ENCODE results near the gene RAB7A. TPM values are rescaled to one million over a fixed set of nuclear protein-coding genes. Genes with fewer than 3 reads are reported as not detected.
A peak's percentile ranks its signal among the peaks of the same experiment; 100 is the strongest.

RAB7A gene
- total RNA-seq, 1 experiment from 2014 or later, result 83.8 TPM

DNA sequence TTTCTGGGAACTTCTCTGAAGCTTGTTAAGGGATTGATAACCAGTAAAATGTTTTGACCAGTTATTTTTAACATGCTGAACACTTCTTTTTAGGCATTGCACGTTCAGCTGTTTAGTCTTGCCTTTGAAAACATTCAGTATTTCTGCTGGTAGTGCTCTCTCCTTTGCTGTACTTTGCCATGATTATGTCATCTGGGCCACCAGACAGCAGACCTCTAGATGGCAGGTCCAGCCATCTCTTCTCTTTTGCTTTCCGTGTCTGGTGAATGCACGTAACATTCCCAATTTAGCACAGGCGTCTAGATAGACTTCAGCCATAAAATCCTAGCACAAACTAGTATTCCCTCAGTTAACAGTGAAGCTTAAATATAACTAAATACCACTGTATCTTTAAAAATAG is 57.8 kb downstream of the RAB7A start:
- Histone ChIP-seq H3K36me3 (peaks cover 3% of the 10 kb centered on the region; the same call in 1 of the 2 replicates), H3K9me3 (replicated peaks) (no peaks in the 10 kb centered on the region), H3K4me1 (peaks cover 20% of the 10 kb centered on the region), H3K27me3 (no peaks in the 10 kb centered on the region), H3K4me3 (no peak overlapping the region), H3K27ac (no peak overlapping the region)
- DNase-seq, result no peak

DNA sequence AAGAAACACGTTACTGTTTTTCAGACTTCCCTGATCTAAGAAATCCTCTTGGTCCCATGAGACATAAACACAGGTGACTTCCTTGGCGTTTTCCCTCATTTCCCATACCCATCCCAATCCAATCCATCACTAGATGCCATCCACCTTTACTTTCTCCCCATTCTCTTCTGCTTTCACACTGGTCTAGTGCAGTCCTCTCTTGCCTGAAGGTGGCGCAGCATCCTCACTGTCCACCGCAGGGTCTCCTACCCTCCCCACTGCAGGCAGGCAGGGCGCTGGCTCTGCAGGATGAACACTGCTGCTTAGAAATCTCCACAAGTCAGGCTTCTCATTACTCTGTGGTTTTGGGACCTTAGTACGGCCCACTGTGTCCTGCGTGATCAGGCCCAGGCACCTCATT is 58.2 kb downstream of the RAB7A start:
- H3K9me3 ChIP-seq (replicated peaks), result no peaks in the 10 kb centered on the region
- H3K4me1 ChIP-seq, result peaks cover 20% of the 10 kb centered on the region
- H3K27ac ChIP-seq, result no peak overlapping the region
- H3K36me3 ChIP-seq, result peaks cover 3% of the 10 kb centered on the region; the same call in 1 of the 2 replicates
- H3K27me3 ChIP-seq, result no peaks in the 10 kb centered on the region
- DNase-seq, result peak; percentile 17 to 34
- no peak overlapping the region for H3K4me3 ChIP-seq

- Histone ChIP-seq H3K27ac (no peak overlapping the region), H3K9me3 (replicated peaks) (no peaks in the 10 kb centered on the region), H3K36me3 (peaks cover 3% of the 10 kb centered on the region; the same call in 1 of the 2 replicates), H3K27me3 (no peaks in the 10 kb centered on the region), H3K4me3 (no peak overlapping the region), H3K4me1 (peaks cover 18% of the 10 kb centered on the region)
- DNase-seq, result no peak
Measured at GRCh38 chr3:128784843-128785242, 58.9 kb downstream of the RAB7A start.

GRCh38 chr3:128786434-128787020 is 60.5 kb downstream of the RAB7A start:
- Histone ChIP-seq H3K27me3 (no peaks in the 10 kb centered on the region), H3K36me3 (peaks cover 3% of the 10 kb centered on the region; the same call in 1 of the 2 replicates), H3K4me1 (peaks cover 5% of the 10 kb centered on the region), H3K27ac (no peak overlapping the region), H3K9me3 (replicated peaks) (no peaks in the 10 kb centered on the region), H3K4me3 (no peak overlapping the region)
- no peak for DNase-seq

- peaks cover 5% of the 10 kb centered on the region for H3K4me1 ChIP-seq
- H3K27me3 ChIP-seq, result no peaks in the 10 kb centered on the region
- peak in 1 of 2 experiments; percentile 24 for DNase-seq
Measured at GRCh38 chr3:128787256-128788253, 61.6 kb downstream of the RAB7A start.

GRCh38 chr3:128788268-128788869 is 62.4 kb downstream of the RAB7A start:
- Histone ChIP-seq H3K4me1 (peaks cover 5% of the 10 kb centered on the region), H3K4me3 (no peak overlapping the region), H3K36me3 (no peaks in the 10 kb centered on the region), H3K9me3 (replicated peaks) (no peaks in the 10 kb centered on the region), H3K27me3 (no peaks in the 10 kb centered on the region), H3K27ac (no peak overlapping the region)
- no peak for DNase-seq

More at GRCh38 chr3:128787256-128788253, 61.6 kb downstream of the RAB7A start:
- Histone ChIP-seq H3K4me3 (no peak overlapping the region), H3K36me3 (peaks cover 3% of the 10 kb centered on the region; the same call in 1 of the 2 replicates), H3K27ac (no peak overlapping the region), H3K9me3 (replicated peaks) (no peaks in the 10 kb centered on the region)

DNA sequence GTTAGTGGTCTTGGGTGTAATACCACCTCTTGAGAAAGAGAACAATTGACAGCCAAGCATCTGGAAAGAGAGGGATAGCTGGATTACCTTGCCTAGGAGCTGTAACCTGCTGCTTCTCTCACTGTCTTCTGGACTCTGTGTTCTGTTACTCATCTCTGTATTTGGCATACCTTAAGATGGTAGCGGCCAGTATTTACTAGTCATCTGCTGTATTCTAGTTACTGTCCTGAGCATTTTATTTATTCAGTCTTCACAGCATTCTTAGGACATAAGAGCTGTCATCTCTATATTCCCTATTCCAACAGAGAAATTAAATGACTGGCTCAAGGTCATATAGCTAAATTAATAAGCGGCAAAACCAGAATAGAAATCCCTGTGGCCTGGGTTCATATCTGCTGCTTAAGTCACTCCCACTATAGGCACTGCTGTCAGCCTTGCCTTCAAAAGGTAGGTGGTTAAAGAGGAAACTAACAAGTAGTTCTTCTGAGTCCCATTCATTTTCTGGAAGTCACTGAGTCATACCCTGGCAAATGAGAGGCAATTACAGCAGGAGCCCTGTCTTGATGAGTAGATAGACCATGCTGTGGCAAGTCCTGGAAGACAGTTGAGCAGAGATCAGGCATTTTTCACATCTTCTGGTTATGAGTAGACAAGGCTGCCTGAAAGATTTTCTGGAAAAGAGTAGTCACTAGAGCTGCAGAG is 68.2 kb downstream of the RAB7A start:
- H3K27me3 ChIP-seq, result no peaks in the 10 kb centered on the region
- DNase-seq, result no peak

DNA sequence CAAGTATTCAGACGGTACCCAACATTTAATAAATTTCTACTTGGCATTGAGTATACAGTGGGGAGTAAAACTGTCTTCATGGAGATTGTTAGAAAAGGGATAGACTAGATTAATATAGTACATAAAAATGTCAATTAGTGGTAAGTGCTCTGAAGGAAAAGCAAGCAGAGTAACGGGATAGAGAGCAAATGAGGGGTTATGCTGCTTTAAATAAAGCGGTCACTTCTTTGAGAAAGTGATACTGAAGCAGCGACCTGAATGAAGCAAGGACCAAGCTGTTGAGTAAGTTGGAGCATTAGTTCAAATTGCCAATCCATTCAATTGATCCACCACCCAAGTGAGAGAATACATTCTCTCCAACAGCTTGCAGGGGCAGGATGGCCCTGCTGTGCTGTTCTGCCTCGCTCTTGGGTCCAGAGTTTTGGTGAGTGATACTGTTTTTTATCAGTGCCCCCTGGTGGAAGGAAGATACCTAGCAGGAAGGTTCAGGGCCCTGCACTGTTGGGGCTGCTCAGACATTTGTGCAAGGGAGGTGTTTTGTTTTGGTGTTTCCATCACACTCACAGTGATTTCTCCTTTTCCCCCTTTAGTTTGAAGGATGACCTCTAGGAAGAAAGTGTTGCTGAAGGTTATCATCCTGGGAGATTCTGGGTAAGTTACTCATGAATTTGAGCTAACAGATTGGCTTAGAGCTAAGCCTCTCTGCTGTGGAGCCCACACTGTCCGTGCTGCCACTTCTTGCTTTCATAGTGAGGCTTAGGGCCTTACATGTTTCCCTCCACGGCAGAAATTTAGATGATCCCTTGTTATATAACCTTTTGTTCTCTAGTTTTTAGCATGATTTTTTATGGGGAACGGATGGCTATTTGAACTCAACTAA is 69.0 kb downstream of the RAB7A start:
- H3K27me3 ChIP-seq, result no peaks in the 10 kb centered on the region
- H3K27ac ChIP-seq, result no peak overlapping the region
- H3K36me3 ChIP-seq, result peaks cover 27% of the 10 kb centered on the region
- H3K4me3 ChIP-seq, result no peak overlapping the region
- no peaks in the 10 kb centered on the region for H3K4me1 ChIP-seq
- peak; percentile 59 to 78 for DNase-seq
- no peaks in the 10 kb centered on the region for H3K9me3 ChIP-seq (replicated peaks)

More for the DNA sequence above, 68.2 kb downstream of the RAB7A start:
- Histone ChIP-seq H3K4me3 (no peak overlapping the region), H3K36me3 (peaks cover 19% of the 10 kb centered on the region), H3K4me1 (no peaks in the 10 kb centered on the region), H3K27ac (no peak overlapping the region), H3K9me3 (replicated peaks) (no peaks in the 10 kb centered on the region)

- Histone ChIP-seq H3K4me1 (no peaks in the 10 kb centered on the region), H3K27ac (no peak overlapping the region), H3K27me3 (no peaks in the 10 kb centered on the region), H3K4me3 (no peak overlapping the region), H3K36me3 (peaks cover 33% of the 10 kb centered on the region), H3K9me3 (replicated peaks) (no peaks in the 10 kb centered on the region)
- DNase-seq, result no peak
Measured at GRCh38 chr3:128799653-128800052, 73.7 kb downstream of the RAB7A start.

DNA sequence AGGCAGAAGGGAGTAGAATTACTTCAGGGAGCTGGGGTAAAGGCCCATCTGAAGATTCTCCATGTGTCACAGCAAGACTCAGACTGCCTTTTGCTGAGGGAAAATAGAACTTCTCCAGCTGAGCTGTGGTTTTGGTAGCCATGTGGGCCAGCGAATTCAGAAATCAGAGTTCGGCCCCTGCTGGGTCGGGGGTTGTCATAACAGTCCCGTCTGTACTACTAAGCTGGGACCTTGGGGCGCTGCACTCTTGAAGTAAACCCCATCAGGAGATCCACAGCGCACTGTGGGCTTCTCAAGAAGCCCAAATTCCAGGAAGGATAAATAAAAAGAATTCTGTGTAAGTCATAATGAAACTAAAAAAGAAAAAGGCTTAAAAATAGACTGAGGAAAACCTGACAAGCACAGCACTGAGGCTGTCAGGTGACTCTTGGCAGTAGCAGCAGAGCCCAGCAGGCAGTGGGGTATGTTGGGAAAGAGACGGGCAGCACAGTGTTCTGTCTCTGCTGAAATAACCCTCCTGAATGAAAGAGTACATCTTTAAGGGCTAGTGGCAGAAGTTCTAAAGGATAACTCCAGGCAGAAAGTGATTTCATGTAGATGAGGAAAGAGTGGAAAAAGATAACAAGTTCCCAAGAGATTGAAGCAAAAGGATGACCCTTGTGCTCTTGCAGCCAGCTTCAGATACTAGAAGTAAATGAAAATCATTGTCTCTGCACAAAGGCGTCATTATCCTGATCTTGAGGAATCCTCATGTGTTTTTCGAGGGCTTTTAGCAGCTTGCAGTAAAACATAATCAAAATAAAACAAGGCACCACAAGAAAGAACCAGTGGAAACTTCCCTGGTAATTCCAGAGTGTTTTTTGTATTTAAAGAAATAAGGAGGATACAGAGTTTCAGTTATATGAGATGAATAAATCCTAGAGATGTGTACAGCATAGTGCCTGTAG is 74.5 kb downstream of the RAB7A start:
- H3K27ac ChIP-seq, result no peak overlapping the region

DNA sequence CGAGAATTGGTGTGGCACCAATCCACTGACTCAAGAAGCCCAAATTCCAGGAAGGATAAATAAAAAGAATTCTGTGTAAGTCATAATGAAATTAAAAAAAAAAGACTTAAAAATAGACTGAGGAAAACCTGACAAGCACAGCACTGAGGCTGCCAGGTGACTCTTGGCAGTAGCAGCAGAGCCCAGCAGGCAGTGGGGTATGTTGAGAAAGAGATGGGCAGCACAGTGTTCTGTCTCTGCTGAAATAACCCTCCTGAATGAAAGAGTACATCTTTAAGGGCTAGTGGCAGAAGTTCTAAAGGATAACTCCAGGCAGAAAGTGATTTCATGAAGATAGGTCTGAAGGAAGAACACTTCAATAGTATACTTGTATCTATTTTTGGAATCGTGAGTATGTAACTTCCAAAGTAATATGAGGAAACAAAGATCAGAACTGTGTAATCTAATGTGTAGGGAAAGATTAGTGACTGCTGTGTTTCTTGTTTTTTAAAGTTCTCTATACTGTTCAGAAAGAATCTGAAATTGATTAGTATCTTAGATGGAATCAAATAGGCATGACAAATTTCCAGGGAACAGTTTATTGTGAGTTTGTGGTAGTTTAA is 75.9 kb downstream of the RAB7A start:
- no peaks in the 10 kb centered on the region for H3K27me3 ChIP-seq
- no peaks in the 10 kb centered on the region for H3K9me3 ChIP-seq (replicated peaks)
- no peaks in the 10 kb centered on the region for H3K4me1 ChIP-seq
- peaks cover 39% of the 10 kb centered on the region for H3K36me3 ChIP-seq
- no peak overlapping the region for H3K27ac ChIP-seq
- H3K4me3 ChIP-seq, result no peak overlapping the region
- DNase-seq, result no peak

More for the DNA sequence above, 74.5 kb downstream of the RAB7A start:
- H3K27me3 ChIP-seq, result no peaks in the 10 kb centered on the region
- no peak for DNase-seq
- H3K4me3 ChIP-seq, result no peak overlapping the region
- H3K36me3 ChIP-seq, result peaks cover 36% of the 10 kb centered on the region
- no peaks in the 10 kb centered on the region for H3K4me1 ChIP-seq
- H3K9me3 ChIP-seq (replicated peaks), result no peaks in the 10 kb centered on the region

GRCh38 chr3:128803307-128803706 is 77.3 kb downstream of the RAB7A start:
- no peak for DNase-seq
- Histone ChIP-seq H3K4me3 (no peak overlapping the region), H3K9me3 (replicated peaks) (no peaks in the 10 kb centered on the region), H3K27ac (no peak overlapping the region), H3K4me1 (no peaks in the 10 kb centered on the region), H3K36me3 (peaks cover 36% of the 10 kb centered on the region), H3K27me3 (no peaks in the 10 kb centered on the region)

Measured in SJCRH30 (cell line).